Measurements from ENCODE around the gene STK10. TPM values are rescaled to one million over a fixed set of nuclear protein-coding genes. Genes with fewer than 3 reads are reported as not detected.

The STK10 gene
- total RNA-seq, 1 donor from 2014 or later, result 281 TPM

- intact Hi-C loops (cut with micrococcal nuclease), result loop anchor here (2.0 to 10.0 kb wide), 6 partner anchors 107 to 943 kb away; partner anchors contain the start of genes CREBRF, NPM1 and UBTD2
Observed at GRCh38 chr5:172111852-172112225, 76.2 kb downstream of the STK10 start.

GRCh38 chr5:172110921-172111851 is 76.8 kb downstream of the STK10 start:
- intact Hi-C loops (cut with micrococcal nuclease), result loop anchor here (2.0 to 10.0 kb wide), 5 partner anchors 172 to 944 kb away; partner anchors contain the start of genes CREBRF, NPM1 and UBTD2

- intact Hi-C loops (cut with micrococcal nuclease), result loop anchor here (2.0 to 10.0 kb wide), 5 partner anchors 172 to 944 kb away; partner anchors contain the start of genes CREBRF, NPM1 and UBTD2
Observed at GRCh38 chr5:172110260-172110815, 77.7 kb downstream of the STK10 start.

- intact Hi-C loops (cut with micrococcal nuclease), result loop anchor here (2.0 to 10.0 kb wide), 5 partner anchors 173 to 945 kb away; partner anchors contain the start of genes CREBRF, NPM1 and UBTD2
Observed at GRCh38 chr5:172109749-172110148, 78.3 kb downstream of the STK10 start.

GRCh38 chr5:172107571-172107970 is 80.5 kb downstream of the STK10 start:
- intact Hi-C loops (cut with micrococcal nuclease), result loop anchor here (1.0 kb wide), 2 partner anchors 81 to 186 kb away; partner anchors contain the start of gene STK10

- intact Hi-C loops (cut with micrococcal nuclease), result loop anchor here (1.0 kb wide), 2 partner anchors 82 to 187 kb away; partner anchors contain the start of gene STK10
Observed at GRCh38 chr5:172106511-172107356, 81.3 kb downstream of the STK10 start.

- intact Hi-C loops (cut with micrococcal nuclease), result no loop called here
Observed at GRCh38 chr5:172105811-172106210, 82.2 kb downstream of the STK10 start.

- intact Hi-C loops (cut with micrococcal nuclease), result no loop called here
Observed at GRCh38 chr5:172104801-172105701, 83.0 kb downstream of the STK10 start.

- intact Hi-C loops (cut with micrococcal nuclease), result no loop called here
Observed at GRCh38 chr5:172104021-172104420, 84.0 kb downstream of the STK10 start.

GRCh38 chr5:172102913-172103626 is 85.0 kb downstream of the STK10 start:
- intact Hi-C loops (cut with micrococcal nuclease), result no loop called here

- intact Hi-C loops (cut with micrococcal nuclease), result no loop called here
Observed at GRCh38 chr5:172102218-172102870, 85.7 kb downstream of the STK10 start.

GRCh38 chr5:172101547-172102217 is 86.3 kb downstream of the STK10 start:
- intact Hi-C loops (cut with micrococcal nuclease), result no loop called here

GRCh38 chr5:172098883-172099282 is 89.1 kb downstream of the STK10 start:
- intact Hi-C loops (cut with micrococcal nuclease), result no loop called here

GRCh38 chr5:172098046-172098445 is 90.0 kb downstream of the STK10 start:
- intact Hi-C loops (cut with micrococcal nuclease), result no loop called here

- intact Hi-C loops (cut with micrococcal nuclease), result no loop called here
Observed at GRCh38 chr5:172097356-172097755, 90.7 kb downstream of the STK10 start.

GRCh38 chr5:172096207-172096940 is 91.7 kb downstream of the STK10 start:
- intact Hi-C loops (cut with micrococcal nuclease), result no loop called here

- intact Hi-C loops (cut with micrococcal nuclease), result no loop called here
Observed at GRCh38 chr5:172095368-172096206, 92.4 kb downstream of the STK10 start.

Data from T-helper 2 cell treated with Interferon-gamma antibody and Interleukin-4, amounts not matched to agents 100 ng/mL and 5 ng/mL, for 36 hours (primary cell).